ENCODE data around the gene NFASC.

Gene NFASC

DNA sequence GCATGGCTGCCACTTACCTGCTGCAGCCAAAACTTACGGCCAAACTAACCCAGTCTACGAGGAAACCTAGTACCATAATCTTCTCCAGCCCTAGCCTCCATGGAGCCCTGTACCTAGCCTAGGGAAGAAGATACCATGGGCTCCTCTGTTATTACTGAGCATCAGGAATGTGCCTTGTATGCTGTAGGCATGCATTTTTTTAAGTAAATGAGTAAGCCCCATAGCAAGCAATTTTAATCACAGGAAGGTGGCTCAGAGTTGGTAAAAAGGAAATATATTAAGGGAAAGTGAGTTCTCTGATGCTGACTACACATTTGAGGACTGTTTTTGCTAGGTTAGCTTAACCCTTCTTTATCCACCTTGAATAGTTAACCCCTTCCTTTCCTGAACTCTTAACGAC is 21.2 kb downstream of the NFASC start:
- DNase-seq = no peak

GRCh38 chr1:204894031-204894430 is 23.4 kb downstream of the NFASC start:
- DNase-seq = no peak

DNA sequence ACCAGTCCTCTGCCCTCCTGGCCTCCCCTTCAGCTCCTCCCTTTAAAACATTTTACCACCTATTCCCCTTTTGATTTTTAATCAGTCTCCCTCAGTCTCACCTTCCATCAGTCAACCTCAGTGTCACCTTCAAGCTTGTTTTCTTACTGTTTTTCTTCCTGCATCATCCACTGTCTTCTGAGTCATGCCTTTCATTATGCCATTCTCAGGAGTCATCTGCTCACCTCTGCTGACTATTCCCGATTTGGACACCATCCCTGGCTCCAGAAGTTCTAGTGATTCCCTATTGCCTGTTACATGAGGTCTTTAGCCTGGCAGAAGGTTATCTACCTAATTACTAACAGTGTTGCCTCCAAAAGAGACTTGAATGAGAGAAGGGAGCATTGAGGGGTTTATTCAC is 23.9 kb downstream of the NFASC start:
- DNase-seq = no peak

GRCh38 chr1:204896023-204896422 is 25.4 kb downstream of the NFASC start:
- no peak for DNase-seq

DNA sequence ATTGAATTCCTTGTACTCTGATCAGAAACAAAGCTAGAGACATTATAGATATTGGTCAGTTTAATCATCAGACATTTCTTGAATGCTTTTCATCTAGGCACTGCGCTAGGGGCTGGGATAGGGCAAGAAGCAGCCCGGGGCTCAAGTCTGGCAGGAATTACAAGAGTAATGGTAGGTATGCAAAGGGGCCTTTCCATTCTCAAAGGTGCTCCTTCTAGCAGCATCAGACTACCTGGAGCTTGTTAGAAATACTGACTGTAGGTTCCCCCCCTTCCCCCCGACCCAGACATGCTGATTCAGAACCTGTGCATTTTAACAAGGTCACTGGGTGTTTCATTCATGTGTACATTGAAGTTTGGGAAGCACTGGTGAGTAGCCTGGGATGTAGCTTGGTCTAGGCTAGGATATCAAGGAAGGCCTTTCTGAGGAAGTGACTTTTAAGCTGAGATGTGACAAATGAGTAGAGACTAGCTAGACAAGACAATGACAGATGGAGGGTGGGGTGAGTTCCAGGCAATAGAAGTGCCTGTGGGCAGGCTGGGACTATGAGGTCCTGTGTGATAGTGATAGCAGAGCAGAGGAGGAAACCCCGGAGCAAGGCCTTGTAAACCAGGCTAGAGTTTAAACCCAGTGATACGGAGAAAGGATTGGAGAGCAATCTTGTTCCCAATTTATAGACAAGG is 26.3 kb downstream of the NFASC start:
- no peak for DNase-seq

- DNase-seq = no peak
These were observed 30.1 kb downstream of the NFASC start for GRCh38 chr1:204900721-204901120.

- no peak for DNase-seq
These were observed 32.0 kb downstream of the NFASC start for GRCh38 chr1:204902671-204903070.

DNA sequence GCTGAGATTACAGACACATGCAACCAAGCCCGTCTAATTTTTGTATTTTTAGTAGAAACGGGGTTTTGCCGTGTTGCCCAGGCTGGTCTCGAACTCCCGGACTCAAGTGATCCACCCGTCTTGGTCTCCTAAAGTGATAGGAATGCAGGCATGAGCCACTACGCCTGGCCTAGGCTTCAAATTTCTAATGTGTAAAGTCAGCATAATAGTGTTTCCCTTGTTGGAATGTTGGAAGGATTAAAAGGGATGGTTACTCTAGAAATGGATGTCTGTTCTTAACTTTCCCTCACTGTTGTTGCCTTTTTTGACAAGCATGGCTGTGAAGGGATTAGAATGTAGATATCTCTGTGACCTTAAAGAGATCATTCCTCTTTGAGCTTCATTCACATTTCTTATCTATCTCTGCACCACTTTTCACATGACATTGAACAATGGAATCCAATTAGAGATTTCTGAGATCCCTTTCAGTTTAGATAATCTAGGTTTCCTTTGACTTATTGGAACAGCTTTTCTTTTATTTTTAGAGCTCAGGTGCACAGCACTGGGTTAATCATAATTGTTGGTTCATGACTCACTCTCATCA is 33.7 kb downstream of the NFASC start:
- DNase-seq = no peak

- DNase-seq = no peak
These were observed 38.4 kb downstream of the NFASC start for GRCh38 chr1:204909109-204909508.

DNA sequence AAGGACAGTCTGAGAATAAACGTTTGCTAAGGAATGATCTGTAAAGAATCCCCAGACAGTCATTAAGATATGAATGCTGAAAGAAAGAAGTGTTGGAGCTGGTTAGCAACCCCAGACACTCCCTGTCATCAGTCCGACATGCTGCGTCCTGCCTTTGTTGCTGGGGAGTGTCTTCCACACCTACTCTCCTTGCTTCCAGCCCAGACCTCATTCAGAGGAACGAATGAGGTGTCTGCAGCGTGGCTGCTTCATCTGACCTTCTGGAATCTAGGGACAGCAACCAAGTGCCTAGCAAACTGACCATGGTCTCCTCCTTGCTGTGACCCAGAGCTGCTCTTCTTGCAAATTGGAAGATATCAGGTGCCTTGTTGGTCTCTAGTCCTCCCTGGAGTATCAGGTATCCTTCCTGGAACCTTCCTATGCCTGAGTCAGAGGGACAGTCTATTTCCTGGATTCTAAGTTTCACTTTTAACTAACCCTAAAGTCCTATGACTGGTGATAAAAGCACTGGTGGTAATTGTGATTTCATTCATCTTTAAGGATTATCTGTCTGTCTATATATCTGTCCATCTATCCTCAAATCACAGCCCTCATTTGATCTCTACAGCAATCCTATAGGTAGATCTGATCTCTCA is 45.3 kb downstream of the NFASC start:
- no peak for DNase-seq

GRCh38 chr1:204917802-204918201 is 47.1 kb downstream of the NFASC start:
- no peak for DNase-seq

DNA sequence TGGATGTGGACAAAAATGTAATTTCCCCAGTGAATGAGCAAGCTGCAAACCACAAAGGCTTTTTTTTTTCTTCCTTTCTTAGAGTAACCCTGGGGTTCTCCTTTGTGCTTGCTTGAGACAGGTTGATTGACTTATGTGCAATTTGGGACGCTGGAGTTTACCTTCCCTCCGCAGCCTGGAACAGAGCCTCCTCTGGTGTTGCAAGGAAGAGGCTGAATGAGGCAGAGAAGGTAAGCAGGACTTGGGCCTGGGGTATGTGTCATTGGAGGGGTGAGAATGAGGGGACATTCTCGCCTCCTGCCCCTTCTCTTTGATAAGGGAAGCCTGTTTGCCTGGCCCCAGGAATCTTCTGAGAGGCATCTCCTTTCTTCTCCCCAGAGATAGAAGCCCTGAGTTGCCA is 49.8 kb downstream of the NFASC start:
- DNase-seq = no peak

DNA sequence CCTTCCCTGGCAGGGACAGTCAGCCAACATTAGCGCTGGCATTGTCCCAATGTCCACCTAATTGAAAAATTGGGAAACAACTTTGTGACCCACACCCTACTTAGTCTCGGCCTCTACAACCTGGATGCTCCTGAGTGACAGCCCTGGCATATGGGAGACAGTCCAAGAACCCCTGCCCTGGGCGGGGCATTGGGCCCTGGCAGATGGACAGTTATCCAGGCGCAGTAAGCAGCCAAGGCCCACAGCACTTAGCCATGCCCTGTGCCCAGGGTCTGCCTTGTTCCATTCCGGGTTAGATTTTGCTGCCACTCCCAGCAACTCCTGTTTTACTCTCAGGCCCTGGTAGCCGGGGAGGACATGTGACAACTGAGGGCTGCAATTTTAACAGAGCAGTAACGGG is 50.3 kb downstream of the NFASC start:
- no peak for DNase-seq

- DNase-seq = no peak
These were observed 51.3 kb downstream of the NFASC start for GRCh38 chr1:204921855-204922516.

GRCh38 chr1:204923201-204923600 is 52.5 kb downstream of the NFASC start:
- DNase-seq = no peak

DNA sequence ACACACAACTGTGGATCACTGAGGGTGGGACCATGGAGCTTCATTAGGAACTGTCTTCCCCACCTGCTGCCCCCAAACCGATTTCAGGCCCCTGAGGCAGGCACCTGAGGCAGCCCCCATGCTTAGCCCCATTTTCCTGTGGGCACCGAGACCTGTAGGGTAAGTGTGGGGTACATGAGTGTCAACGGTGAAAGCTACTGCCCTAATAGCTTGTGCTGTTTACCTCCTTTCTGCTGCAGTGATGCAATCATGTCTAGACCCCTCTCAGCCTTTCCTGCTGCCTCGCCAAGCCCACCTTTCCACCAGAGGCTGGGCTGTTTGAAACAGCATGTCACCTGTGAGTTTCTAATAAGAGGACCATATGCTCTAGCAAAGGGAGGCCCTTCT is 53.0 kb downstream of the NFASC start:
- DNase-seq = no peak

DNA sequence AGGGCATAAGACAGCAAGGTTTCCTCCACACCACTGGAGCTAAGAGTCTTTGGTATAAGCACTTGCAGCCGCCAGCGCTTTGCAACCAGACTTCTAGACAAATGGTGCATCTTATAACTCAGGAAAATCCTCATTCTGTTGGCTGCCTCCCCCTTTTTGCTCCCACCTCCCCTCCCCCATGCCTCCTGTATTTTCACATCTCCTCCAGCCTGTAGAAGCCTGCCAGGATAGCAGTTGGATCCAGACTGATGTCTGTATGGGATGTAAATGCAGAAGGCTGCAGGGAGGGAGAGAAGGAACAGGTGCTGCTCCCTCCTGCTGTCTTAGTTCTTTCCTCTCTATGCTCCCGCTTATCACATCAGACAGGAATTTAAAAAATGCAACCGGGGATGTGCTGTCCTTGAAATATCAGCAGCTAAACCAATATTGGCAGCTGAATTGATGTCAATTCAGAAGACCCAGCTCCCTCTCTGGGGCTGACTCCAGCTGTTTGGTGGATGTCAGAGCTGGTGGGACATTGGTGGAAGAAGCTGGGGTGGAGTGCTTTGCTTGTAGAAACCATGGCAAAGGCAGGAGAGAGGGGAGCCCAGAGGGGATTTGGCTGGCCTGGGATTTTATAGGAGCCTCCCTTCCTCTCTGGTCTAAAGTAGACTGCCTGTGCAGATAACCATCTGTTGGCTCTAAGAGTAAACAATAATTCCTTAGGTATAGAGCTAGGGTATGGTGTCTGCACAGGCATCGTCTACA is 53.5 kb downstream of the NFASC start:
- DNase-seq = no peak

- DNase-seq = no peak
These were observed 55.0 kb downstream of the NFASC start for GRCh38 chr1:204925701-204926100.

DNA sequence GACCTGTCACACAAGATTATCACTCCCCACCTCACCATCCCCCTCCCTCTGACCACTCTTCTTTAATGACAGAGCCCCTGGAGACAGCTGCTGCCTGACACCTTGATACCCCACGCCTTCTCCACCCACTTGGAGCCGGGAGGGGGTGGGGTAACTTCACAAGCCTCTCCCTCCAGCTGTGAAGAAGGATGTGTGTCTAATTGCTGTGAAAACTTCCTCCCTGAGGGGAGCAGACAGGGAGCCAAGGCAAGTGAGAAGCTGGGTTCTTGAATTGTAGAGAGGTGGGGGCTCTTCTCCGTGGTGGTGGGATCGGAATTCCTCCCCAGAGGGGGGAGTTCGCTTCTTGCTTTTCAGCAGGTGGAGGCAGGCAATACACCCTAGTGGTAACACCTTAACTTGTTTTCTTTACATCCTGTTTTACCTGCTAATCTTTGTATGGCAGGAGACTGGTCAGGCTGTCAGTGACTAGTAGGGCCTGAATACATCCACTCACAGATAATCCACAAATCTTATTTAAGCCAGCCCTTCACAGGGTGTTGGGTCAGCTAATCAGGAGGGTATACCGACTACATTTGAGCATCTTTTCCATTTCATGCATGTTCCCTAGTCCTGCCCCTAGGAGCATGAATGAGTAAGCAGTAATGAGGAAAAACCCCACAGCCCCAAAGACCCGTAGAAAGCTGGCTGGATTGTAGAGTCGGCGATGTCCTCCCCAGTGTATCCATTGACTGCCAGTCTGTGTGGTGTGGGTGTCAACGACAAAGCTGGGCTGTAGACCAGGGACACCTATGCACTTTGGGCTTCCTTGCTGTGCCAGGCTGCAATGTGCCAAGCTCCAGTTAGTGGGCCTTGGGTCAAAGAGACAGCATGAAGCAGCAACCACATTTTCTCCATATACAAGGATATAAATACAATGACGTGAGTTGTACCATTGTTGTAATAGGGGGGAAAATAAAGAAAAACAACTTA is 57.3 kb downstream of the NFASC start:
- no peak for DNase-seq

DNA sequence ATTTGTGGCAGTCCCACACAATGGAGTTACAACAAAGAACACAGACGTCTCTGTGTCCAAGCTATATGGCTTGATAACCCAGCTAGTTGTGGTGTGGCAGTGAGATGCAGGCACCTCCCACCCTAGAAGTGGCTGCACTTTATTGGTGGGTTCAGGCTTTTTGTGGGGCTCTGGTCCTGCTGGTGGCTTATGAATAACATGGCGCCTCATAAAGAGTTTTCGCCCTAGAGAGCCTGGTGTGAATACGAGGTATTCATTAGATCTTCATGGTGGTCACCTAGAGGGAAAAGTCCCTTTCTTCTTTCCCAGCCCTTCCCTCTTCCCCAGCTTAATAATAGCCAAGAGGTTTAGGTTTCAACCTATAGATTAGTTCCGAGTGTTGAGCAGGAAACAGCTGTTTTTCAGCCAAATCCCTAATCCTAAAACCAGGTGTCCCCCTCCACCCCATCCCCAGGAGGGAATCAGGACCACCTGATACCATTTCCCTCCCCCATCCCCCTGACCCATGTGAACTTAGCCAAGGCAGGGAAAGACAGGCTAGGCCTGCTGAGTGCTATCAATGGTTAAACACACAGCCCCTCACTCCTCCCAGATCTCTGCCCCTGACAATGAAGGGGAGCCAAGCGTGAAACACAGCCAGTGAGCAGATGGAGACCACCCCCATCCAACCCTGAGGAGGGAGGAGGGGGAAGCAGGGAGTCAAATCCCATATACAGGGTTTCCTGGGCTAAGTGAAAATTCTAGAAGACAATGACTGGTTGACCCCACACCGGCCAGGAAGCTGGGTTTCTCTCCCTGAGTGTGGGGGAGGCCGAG is 58.2 kb downstream of the NFASC start:
- no peak for DNase-seq

GRCh38 chr1:204929487-204930154 is 59.0 kb downstream of the NFASC start:
- no peak for DNase-seq

All from activated effector memory CD4-positive, alpha-beta T cell treated with Interleukin-2 at 50 U/mL for 16 hours (primary cell).